CD14-positive monocyte (primary cell): ENCODE results near the gene PLEKHG1. TPM values are rescaled to one million over a fixed set of nuclear protein-coding genes. Genes with fewer than 3 reads are reported as not detected.

ENCODE experiments used
- DNase-seq, 3 donors: peaks; one replicate each; pipeline ENCODE4 v3.0.0-alpha.2; 2011 to 2022
- H2AFZ ChIP-seq: 2 replicates; pipeline ENCODE4 v1.6.0; 2012; ENCODE audit warnings: mild to moderate bottlenecking, low read depth, low read length, inconsistent platforms; ENCODE audit not compliant: insufficient read depth, poor library complexity, severe bottlenecking
- H3K27ac ChIP-seq, 2 donors: 1 replicate in 1 of 2; 2 replicates in 1 of 2; pipeline ENCODE4 v1.5.1; 2012 to 2013; ENCODE audit warnings: low read length in 2 of 2, control low read depth in 1 of 2, inconsistent platforms in 1 of 2, low read depth in 1 of 2, mild to moderate bottlenecking in 1 of 2
- H3K27me3 ChIP-seq, 2 donors: one replicate each; pipeline versions ENCODE4 v1.6.0 to v1.6.1; 2011 to 2013; ENCODE audit warnings: low read length in 2 of 2; ENCODE audit not compliant: control insufficient read depth in 2 of 2, insufficient read depth in 2 of 2
- H3K36me3 ChIP-seq, 2 donors: replicated peaks in 1 of 2; 1 replicate in 1 of 2; 2 replicates in 1 of 2; pipeline versions ENCODE4 v1.5.1 to v1.6.1; 2012 to 2013; ENCODE audit warnings: low read length in 2 of 2, control low read depth in 1 of 2, inconsistent platforms in 1 of 2, mild to moderate bottlenecking in 1 of 2; ENCODE audit not compliant: insufficient read depth in 2 of 2, control insufficient read depth in 1 of 2
- H3K4me1 ChIP-seq, 2 donors: 1 replicate in 1 of 2; 2 replicates in 1 of 2; pipeline versions ENCODE4 v1.5.1 to v1.6.1; 2012 to 2013; ENCODE audit warnings: low read length in 2 of 2, control low read depth in 1 of 2, inconsistent platforms in 1 of 2, mild to moderate bottlenecking in 1 of 2, moderate library complexity in 1 of 2; ENCODE audit not compliant: insufficient read depth in 2 of 2, control insufficient read depth in 1 of 2
- H3K4me2 ChIP-seq: replicated peaks from 2 replicates; pipeline ENCODE3; 2012; ENCODE audit warnings: low read length, moderate library complexity, mild to moderate bottlenecking; ENCODE audit not compliant: poor library complexity, severe bottlenecking; ENCODE audit errors: extremely low read depth
- H3K4me3 ChIP-seq, 3 experiments: fragments of 200-600 bp in 1 of 3; sonication (generic) in 1 of 3; replicated peaks in 1 of 3; 1 replicate in 2 of 3; 2 replicates in 1 of 3; pipeline ENCODE4 v1.5.1; 2011 to 2013; ENCODE audit warnings: low read length in 3 of 3, mild to moderate bottlenecking in 3 of 3, control low read depth in 2 of 3, low read depth in 2 of 3, inconsistent platforms in 1 of 3, moderate library complexity in 1 of 3
- H3K79me2 ChIP-seq: 2 replicates; pipeline ENCODE4 v1.6.0; 2012; ENCODE audit warnings: mild to moderate bottlenecking, control low read depth, inconsistent platforms, low read length, moderate library complexity; ENCODE audit not compliant: insufficient read depth
- H3K9ac ChIP-seq: 2 replicates; pipeline ENCODE4 v1.6.0; 2017; ENCODE audit warnings: low read length, mild to moderate bottlenecking; ENCODE audit not compliant: insufficient read depth, poor library complexity, severe bottlenecking
- H3K9me3 ChIP-seq, 2 donors: replicated peaks in 1 of 2; 1 replicate in 1 of 2; 2 replicates in 1 of 2; pipeline versions ENCODE4 v1.5.1 to v1.6.1; 2012 to 2013; ENCODE audit warnings: low read length in 2 of 2, control low read depth in 1 of 2; ENCODE audit not compliant: control insufficient read depth in 1 of 2, insufficient read depth in 1 of 2
- H4K20me1 ChIP-seq: 2 replicates; pipeline ENCODE4 v1.6.0; 2012; ENCODE audit warnings: mild to moderate bottlenecking, low read length, control low read depth, moderate library complexity; ENCODE audit not compliant: insufficient read depth
- H3K27ac Mint-ChIP-seq, 7 donors: one replicate each; pipeline ENCODE4 v1.8.0; 2020; ENCODE audit warnings: mild to moderate bottlenecking in 7 of 7, mixed read lengths in 7 of 7, moderate library complexity in 6 of 7, inconsistent platforms in 2 of 7
- H3K27me3 Mint-ChIP-seq, 3 donors: one replicate each; pipeline ENCODE4 v1.8.0; 2021 to 2022; ENCODE audit warnings: low read depth in 3 of 3, mild to moderate bottlenecking in 3 of 3, mixed read lengths in 3 of 3, moderate library complexity in 3 of 3, inconsistent platforms in 1 of 3
- H3K36me3 Mint-ChIP-seq, 2 donors: one replicate each; pipeline ENCODE4 v1.8.0; 2020; ENCODE audit warnings: mixed read lengths in 2 of 2, inconsistent platforms in 1 of 2, mild to moderate bottlenecking in 1 of 2
- H3K4me1 Mint-ChIP-seq: one replicate; pipeline ENCODE4 v1.8.0; 2020; ENCODE audit warnings: mild to moderate bottlenecking, mixed read lengths
- H3K4me3 Mint-ChIP-seq, 2 donors: one replicate each; pipeline ENCODE4 v1.8.0; 2020; ENCODE audit warnings: mild to moderate bottlenecking in 2 of 2, mixed read lengths in 2 of 2, moderate library complexity in 1 of 2
- H3K9me3 Mint-ChIP-seq, 7 donors: one replicate each; pipeline ENCODE4 v1.8.0; 2020 to 2022; ENCODE audit warnings: mixed read lengths in 7 of 7, mild to moderate bottlenecking in 6 of 7, moderate library complexity in 6 of 7, inconsistent platforms in 2 of 7
- WGBS: methylation state at CpG from one replicate; pipeline ENCODE4 v1.1.5; 2013; ENCODE audit warnings: missing lambda C conversion rate; ENCODE audit not compliant: insufficient coverage; 5-methylcytosine and 5-hydroxymethylcytosine counted together
- intact Hi-C, 2 donors: fragments of 100-400 bp; cut with micrococcal nuclease; formaldehyde crosslinking; loops; one replicate each; pipeline versions ENCODE4 v1.15.0 to v1.15.1; 2023
- polyA plus RNA-seq, 3 donors: library from polyadenylated mRNA; depleted of rRNA in 1 of 3; unstranded in 2 of 3; stranded (reverse) in 1 of 3; fragments of 300-500 nt in 2 of 3; fragments of >200 nt in 1 of 3; fragmentation: Illumina TruSeq in 2 of 3; gene quantifications; 1 replicate in 2 of 3; 2 replicates in 1 of 3; pipeline ENCODE4 v1.2.3, GENCODE V29; 2012 to 2021
- TF ChIP-seq, protein P1 (sequence below): fragments of 200-600 bp; IDR thresholded peaks from one replicate; pipeline ENCODE4 v1.8.0; 2022; ENCODE audit warnings: antibody characterized with exemption, mild to moderate bottlenecking

The PLEKHG1 gene
- polyA plus RNA-seq, 3 donors: 0.02 to 0.15 (median 0.08) TPM

DNA sequence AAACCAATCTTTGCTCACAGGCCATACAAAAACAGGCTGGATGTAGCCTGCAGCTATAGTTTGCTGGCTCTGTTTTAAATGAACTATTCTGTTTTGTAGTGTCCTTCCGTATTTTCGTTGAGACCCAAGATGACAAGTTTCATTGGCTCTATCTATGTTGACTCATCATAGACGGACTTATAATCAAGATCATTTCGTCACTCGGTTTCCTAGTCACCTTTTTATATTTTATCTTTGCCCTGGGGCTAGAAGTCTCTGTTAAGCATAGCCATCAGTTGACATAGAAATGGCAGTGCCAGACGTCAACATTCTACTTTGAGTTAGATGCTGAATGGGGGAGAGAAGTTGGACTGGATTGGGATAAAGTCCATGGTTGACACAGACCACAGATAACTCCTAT is 4.8 kb downstream of the PLEKHG1 start:
- Histone ChIP-seq H2AFZ (no peak overlapping the region), H3K27ac (no peak overlapping the region), H3K9ac (no peak overlapping the region), H3K27me3 (peaks cover 56 to 58% of the 10 kb centered on the region in 2 donors), H3K79me2 (no peaks in the 10 kb centered on the region), H3K4me1 (peaks cover 8 to 11% of the 10 kb centered on the region in 2 donors), H3K36me3 (no peaks in the 10 kb centered on the region), H3K9me3 (peaks cover 0 to 12% of the 10 kb centered on the region in 2 donors), H3K4me3 (no peak overlapping the region), H4K20me1 (no peaks in the 10 kb centered on the region), H3K4me2 (no peak overlapping the region)
- H3K36me3 Mint-ChIP-seq: peaks cover 3 to 4% of the 10 kb centered on the region in 2 donors
- H3K9me3 Mint-ChIP-seq: peaks cover 0 to 11% (median 5%) of the 10 kb centered on the region in 7 donors
- H3K4me1 Mint-ChIP-seq: peaks cover 8% of the 10 kb centered on the region
- intact Hi-C loops: no loop called here
- H3K27ac Mint-ChIP-seq: no peak overlapping the region
- no peak for DNase-seq
- H3K27me3 Mint-ChIP-seq: peaks cover 36 to 58% (median 48%) of the 10 kb centered on the region in 3 donors
- no peak overlapping the region for H3K4me3 Mint-ChIP-seq
- TF ChIP-seq, protein P1, sequence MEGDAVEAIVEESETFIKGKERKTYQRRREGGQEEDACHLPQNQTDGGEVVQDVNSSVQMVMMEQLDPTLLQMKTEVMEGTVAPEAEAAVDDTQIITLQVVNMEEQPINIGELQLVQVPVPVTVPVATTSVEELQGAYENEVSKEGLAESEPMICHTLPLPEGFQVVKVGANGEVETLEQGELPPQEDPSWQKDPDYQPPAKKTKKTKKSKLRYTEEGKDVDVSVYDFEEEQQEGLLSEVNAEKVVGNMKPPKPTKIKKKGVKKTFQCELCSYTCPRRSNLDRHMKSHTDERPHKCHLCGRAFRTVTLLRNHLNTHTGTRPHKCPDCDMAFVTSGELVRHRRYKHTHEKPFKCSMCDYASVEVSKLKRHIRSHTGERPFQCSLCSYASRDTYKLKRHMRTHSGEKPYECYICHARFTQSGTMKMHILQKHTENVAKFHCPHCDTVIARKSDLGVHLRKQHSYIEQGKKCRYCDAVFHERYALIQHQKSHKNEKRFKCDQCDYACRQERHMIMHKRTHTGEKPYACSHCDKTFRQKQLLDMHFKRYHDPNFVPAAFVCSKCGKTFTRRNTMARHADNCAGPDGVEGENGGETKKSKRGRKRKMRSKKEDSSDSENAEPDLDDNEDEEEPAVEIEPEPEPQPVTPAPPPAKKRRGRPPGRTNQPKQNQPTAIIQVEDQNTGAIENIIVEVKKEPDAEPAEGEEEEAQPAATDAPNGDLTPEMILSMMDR: no peak
- WGBS: no CpG with 5 or more reads among the region's 6 CpGs

DNA sequence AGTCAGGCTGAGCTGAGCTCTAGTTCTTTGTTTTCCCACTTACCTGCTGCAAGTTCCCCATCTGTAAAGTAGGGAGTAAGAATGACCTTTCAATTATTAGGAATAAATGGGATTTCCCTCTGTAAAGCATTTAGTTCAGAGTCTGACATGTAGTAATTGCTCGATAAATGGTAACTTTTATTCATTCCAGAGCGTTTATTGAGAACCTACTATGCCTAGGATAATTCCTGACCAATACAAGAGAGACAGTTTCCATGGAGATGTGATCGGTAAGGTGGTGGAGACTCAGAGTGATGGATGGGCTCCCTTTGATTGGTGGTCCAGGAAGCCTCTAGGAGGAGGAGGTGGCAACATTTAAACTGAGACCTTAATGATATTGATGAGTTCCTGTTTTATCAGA is 5.6 kb downstream of the PLEKHG1 start:
- H3K27me3 ChIP-seq: peaks cover 52 to 54% of the 10 kb centered on the region in 2 donors
- WGBS: no CpG with 5 or more reads among the region's 3 CpGs
- H3K27ac ChIP-seq: no peak overlapping the region
- no peak overlapping the region for H3K9ac ChIP-seq
- H3K9me3 ChIP-seq: peaks cover 0 to 12% of the 10 kb centered on the region in 2 donors
- TF ChIP-seq, protein P1: no peak
- peaks cover 5% of the 10 kb centered on the region in 2 donors for H3K4me1 ChIP-seq
- Mint-ChIP-seq H3K9me3 (peaks cover 0 to 14% (median 5%) of the 10 kb centered on the region in 7 donors), H3K4me3 (no peak overlapping the region), H3K27ac (no peak overlapping the region), H3K36me3 (peaks cover 3 to 4% of the 10 kb centered on the region in 2 donors), H3K27me3 (peaks cover 39 to 53% (median 47%) of the 10 kb centered on the region in 3 donors), H3K4me1 (peaks cover 6% of the 10 kb centered on the region)
- no peak overlapping the region for H3K4me2 ChIP-seq
- no peaks in the 10 kb centered on the region for H4K20me1 ChIP-seq
- H3K36me3 ChIP-seq: no peaks in the 10 kb centered on the region
- no peak overlapping the region for H2AFZ ChIP-seq
- no peaks in the 10 kb centered on the region for H3K79me2 ChIP-seq
- DNase-seq: no peak
- H3K4me3 ChIP-seq: no peak overlapping the region
- intact Hi-C loops: no loop called here
